Measurements from ENCODE around the gene MRAS. TPM values are rescaled to one million over a fixed set of nuclear protein-coding genes. Genes with fewer than 3 reads are reported as not detected.

MRAS gene
- total and polyA plus RNA-seq, 2 of the 8 experiments (the other 6 are each of a cell fraction or from before 2014, with no cell fraction given) = 10.6 to 16.2 TPM

GRCh38 chr3:138317687-138318086, 30.7 kb upstream of the MRAS start (continued):
- no peak for TF ChIP-seq GABPA (IDR thresholded peaks at IDR 0.05; ENCODE audit: borderline replicate concordance, insufficient read depth, low read length)
